ENCODE results near the gene TMCC3. TPM values are rescaled to one million over a fixed set of nuclear protein-coding genes. Genes with fewer than 3 reads are reported as not detected.

The TMCC3 gene
- total and polyA plus RNA-seq, 9 of the 15 experiments (the other 6 are each of a cell fraction or from before 2014, with no cell fraction given): not detected

GRCh38 chr12:94673496-94673895 lies 23.1 kb upstream of the TMCC3 start:
- intact Hi-C loops (cut with micrococcal nuclease): no loop called here
- H4K20me1 ChIP-seq (replicated peaks; ENCODE audit: control insufficient read depth, insufficient read depth, low read length): no peaks in the 10 kb centered on the region
- no peak overlapping the region for H2AFZ ChIP-seq (ENCODE audit: low read depth, low read length)
- in situ Hi-C loops (cut with MboI): no loop called here
- no peak for DNase-seq (ENCODE audit: extremely low read depth in 1 of 4, low spot score in 3 of 4)
- H3K36me3 ChIP-seq (ENCODE audit: control insufficient read depth, insufficient read depth, low read length): no peaks in the 10 kb centered on the region
- no peak for FAIRE-seq
- H3K27me3 ChIP-seq (ENCODE audit: control insufficient read depth in 2 of 2, insufficient read depth in 2 of 2, low read length in 2 of 2): peaks cover 3 to 9% of the 10 kb centered on the region in 2 experiments; a peak in 1 of 5 replicates
- H3K27ac ChIP-seq (ENCODE audit: extremely low read depth, low read depth, low read length): no peak overlapping the region
- TF ChIP-seq RB1 (IDR thresholded peaks at IDR 0.05; ENCODE audit: low read depth): no peak
- TF ChIP-seq ZNF780A (CRISPR knock-in tag; IDR thresholded peaks at IDR 0.05): no peak
- TF ChIP-seq TCF7 (IDR thresholded peaks at IDR 0.05; ENCODE audit: borderline replicate concordance): no peak
- TF ChIP-seq NR3C1 (CRISPR knock-in tag; IDR thresholded peaks at IDR 0.05): no peak
- TF ChIP-seq, protein P1, sequence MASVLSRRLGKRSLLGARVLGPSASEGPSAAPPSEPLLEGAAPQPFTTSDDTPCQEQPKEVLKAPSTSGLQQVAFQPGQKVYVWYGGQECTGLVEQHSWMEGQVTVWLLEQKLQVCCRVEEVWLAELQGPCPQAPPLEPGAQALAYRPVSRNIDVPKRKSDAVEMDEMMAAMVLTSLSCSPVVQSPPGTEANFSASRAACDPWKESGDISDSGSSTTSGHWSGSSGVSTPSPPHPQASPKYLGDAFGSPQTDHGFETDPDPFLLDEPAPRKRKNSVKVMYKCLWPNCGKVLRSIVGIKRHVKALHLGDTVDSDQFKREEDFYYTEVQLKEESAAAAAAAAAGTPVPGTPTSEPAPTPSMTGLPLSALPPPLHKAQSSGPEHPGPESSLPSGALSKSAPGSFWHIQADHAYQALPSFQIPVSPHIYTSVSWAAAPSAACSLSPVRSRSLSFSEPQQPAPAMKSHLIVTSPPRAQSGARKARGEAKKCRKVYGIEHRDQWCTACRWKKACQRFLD (CRISPR knock-in tag; IDR thresholded peaks at IDR 0.05): no peak
- no TSS peak for BruUV-seq (replicated peaks)
- no peaks in the 10 kb centered on the region for H3K9me3 ChIP-seq (replicated peaks; ENCODE audit: control insufficient read depth, insufficient read depth, low read depth, low read length)
- no peaks in the 10 kb centered on the region for H3K9me1 ChIP-seq (ENCODE audit: control insufficient read depth, insufficient read depth, low read length)
- H3K79me2 ChIP-seq (ENCODE audit: control insufficient read depth, insufficient read depth, low read length): no peaks in the 10 kb centered on the region
- ChIA-PET POLR2A (interaction anchor here (0.6 kb wide), 1 partner anchor 37 kb away, joined by 3 read pairs; no protein-coding TSS in a partner anchor), CTCF (ENCODE audit: low intra/inter-chr PET ratio) (no interaction called here)
- no peak overlapping the region for H3K4me2 ChIP-seq (ENCODE audit: insufficient read depth, low read length)
- ATAC-seq: no peak
- H3K9ac ChIP-seq (ENCODE audit: insufficient read depth in 1 of 2, low read depth in 2 of 2, low read length in 2 of 2): no peak overlapping the region
- 0% methylated on average over 4 of the region's 4 CpGs for WGBS (ENCODE audit: insufficient coverage, low coverage, missing lambda C conversion rate)
- H3K4me1 ChIP-seq (replicated peaks in 1 of 2; ENCODE audit: control insufficient read depth in 2 of 2, insufficient read depth in 2 of 2, low read length in 2 of 2): 0 out of 5 replicates have a peak, but pooled peaks cover 0 to 2% of the 10 kb centered on the region in 2 experiments
- H3K4me3 ChIP-seq: no peak overlapping the region

All from K562 (cell line).